HUES6 (cell line): Measurements from ENCODE around the gene ADAP2.
"Not testable (repeated sequence)": the region's sequence is repeated elsewhere in the genome, so short reads cannot be mapped to it uniquely, and the experiment has no call there.

ENCODE experiments used
- H3K27ac ChIP-seq: 2 replicates; pipeline ENCODE4 v1.7.0; 2013; ENCODE audit warnings: low read depth, mild to moderate bottlenecking, low read length, inconsistent platforms
- H3K27me3 ChIP-seq: 2 replicates; pipeline ENCODE4 v1.6.1; 2013; ENCODE audit warnings: low read length; ENCODE audit not compliant: control insufficient read depth, insufficient read depth
- H3K36me3 ChIP-seq: 2 replicates; pipeline ENCODE4 v1.6.1; 2013; ENCODE audit warnings: low read length; ENCODE audit not compliant: control insufficient read depth, insufficient read depth
- H3K4me1 ChIP-seq: 2 replicates; pipeline ENCODE4 v1.6.1; 2013; ENCODE audit warnings: low read length; ENCODE audit not compliant: control insufficient read depth, insufficient read depth
- H3K4me3 ChIP-seq: 2 replicates; pipeline ENCODE4 v1.5.1; 2013; ENCODE audit warnings: low read depth, low read length
- H3K9ac ChIP-seq: one replicate; pipeline ENCODE4 v1.6.1; 2013; ENCODE audit warnings: mild to moderate bottlenecking, low read length
- H3K9me3 ChIP-seq: 2 replicates; pipeline ENCODE4 v1.6.1; 2013; ENCODE audit warnings: low read depth, low read length; ENCODE audit not compliant: control insufficient read depth, insufficient read depth

The ADAP2 gene

DNA sequence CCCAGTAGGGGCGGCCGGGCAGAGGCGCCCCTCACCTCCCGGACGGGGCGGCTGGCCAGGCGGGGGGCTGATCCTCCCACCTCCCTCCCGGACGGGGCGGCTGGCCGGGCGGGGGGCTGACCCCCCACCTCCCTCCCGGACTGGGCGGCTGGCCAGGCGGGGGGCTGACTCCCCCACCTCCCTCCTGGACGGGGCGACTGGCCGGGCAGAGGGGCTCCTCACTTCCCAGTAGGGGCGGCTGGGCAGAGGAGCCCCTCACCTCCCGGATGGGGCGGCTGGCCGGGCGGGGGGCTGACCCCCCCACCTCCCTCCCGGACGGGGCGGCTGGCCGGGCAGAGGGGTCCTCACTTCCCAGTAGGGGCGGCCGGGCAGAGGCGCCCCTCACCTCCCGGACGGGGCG, 58.2 kb downstream of the ADAP2 start:
- H3K4me3 ChIP-seq, H3K27ac ChIP-seq, H3K4me1 ChIP-seq, H3K9me3 ChIP-seq, H3K9ac ChIP-seq, H3K36me3 ChIP-seq, H3K27me3 ChIP-seq: not testable (repeated sequence)

DNA sequence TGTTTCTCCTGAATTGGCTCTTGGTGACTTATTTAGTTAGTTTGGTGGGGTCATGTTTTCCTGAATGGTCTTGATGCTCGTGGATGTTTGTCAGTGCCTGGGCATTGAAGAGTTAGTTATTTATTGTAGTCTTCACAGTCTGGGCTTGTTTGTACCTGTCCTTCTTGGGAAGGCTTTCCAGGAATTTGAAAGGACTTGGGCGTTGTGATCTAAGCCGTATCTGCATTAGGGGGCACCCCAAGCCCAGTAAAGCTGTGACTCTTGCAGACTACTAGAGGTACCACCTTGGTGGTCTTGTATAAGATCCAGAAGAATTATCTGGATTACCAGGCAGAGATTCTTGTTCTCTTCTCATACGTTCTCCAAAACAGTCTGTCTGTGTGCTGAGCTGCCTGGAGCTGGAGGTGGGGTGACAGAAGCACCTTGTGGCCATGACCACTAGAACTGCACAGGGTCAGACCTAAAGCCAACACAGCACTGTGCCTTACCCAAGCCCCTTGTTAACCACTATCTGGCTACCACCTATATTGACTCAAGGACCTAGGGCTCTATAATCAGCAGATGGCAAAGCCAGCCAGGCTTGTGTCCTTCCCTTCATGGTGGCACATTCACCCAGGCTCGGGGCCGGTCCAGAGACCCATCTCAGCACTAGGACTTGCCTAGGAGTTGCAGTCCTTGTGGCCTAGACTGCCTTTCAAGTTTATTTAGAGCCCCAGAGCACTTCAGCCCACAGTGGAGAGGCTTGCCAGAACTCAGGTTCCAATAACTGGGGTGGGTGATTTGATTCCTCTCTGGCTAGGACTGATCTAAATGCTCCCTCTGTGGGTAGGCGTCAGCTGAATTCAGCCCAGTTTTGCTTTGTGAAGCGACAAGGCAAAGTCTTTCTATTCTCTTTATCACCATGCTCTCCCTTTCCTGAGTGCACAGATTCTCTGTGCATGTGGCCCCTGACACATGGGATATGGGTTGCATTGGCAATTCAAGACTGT, 60.1 kb downstream of the ADAP2 start:
- no peaks in the 10 kb centered on the region for H3K4me1 ChIP-seq
- no peak overlapping the region for H3K4me3 ChIP-seq
- no peaks in the 10 kb centered on the region for H3K27me3 ChIP-seq
- H3K27ac ChIP-seq, result no peak overlapping the region
- H3K9me3 ChIP-seq, result peaks cover 6% of the 10 kb centered on the region; the same call in 1 of the 2 replicates
- no peak overlapping the region for H3K9ac ChIP-seq
- peaks cover 2% of the 10 kb centered on the region; the same call in 1 of the 2 replicates for H3K36me3 ChIP-seq

DNA sequence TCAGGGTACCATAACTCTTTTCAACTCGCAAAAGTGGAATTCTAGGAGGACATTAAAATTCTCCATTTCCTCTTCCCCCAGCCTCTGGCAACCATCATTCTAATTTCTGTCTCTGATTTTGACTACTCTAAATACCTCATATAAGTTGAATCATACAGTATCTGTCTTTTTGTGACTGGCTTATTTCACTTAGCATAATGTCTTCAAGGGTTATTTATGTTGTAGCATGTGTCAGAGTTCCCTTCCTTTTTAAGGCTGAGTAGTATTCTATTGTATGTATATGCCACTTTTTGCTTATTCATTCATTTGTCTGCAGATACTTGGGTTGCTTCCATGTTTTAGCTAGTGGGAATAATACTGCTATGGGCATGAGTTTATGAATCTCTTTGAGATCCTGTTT, 61.1 kb downstream of the ADAP2 start:
- Histone ChIP-seq H3K27ac (no peak overlapping the region), H3K9ac (no peak overlapping the region), H3K4me1 (no peaks in the 10 kb centered on the region), H3K36me3 (peaks cover 2% of the 10 kb centered on the region; the same call in 1 of the 2 replicates), H3K4me3 (no peak overlapping the region), H3K27me3 (no peaks in the 10 kb centered on the region), H3K9me3 (peaks cover 6% of the 10 kb centered on the region; the same call in 1 of the 2 replicates)

DNA sequence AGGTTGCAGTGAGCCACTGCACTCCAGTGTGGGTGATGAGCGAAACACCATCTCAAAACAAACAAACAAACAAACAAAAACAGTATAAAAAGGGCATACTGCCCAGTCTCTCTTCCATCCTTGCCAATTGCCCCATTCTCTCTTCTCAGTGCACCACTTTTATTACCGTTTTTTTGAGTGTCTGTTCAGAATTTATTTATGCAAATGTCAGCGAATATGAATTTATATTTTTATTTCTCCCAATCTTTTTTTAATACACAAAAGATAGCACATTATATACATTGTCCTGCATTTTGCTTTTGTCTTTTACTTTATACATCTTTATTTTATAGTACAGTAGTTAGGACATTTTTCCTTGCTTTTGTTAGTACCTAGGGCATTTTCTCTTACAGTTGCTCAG, 68.7 kb downstream of the ADAP2 start:
- no peaks in the 10 kb centered on the region for H3K9me3 ChIP-seq
- H3K4me1 ChIP-seq, result no peaks in the 10 kb centered on the region
- no peak overlapping the region for H3K4me3 ChIP-seq
- H3K36me3 ChIP-seq, result peaks cover 2% of the 10 kb centered on the region; the same call in 1 of the 2 replicates
- no peaks in the 10 kb centered on the region for H3K27me3 ChIP-seq
- H3K9ac ChIP-seq, result no peak overlapping the region
- H3K27ac ChIP-seq, result no peak overlapping the region

DNA sequence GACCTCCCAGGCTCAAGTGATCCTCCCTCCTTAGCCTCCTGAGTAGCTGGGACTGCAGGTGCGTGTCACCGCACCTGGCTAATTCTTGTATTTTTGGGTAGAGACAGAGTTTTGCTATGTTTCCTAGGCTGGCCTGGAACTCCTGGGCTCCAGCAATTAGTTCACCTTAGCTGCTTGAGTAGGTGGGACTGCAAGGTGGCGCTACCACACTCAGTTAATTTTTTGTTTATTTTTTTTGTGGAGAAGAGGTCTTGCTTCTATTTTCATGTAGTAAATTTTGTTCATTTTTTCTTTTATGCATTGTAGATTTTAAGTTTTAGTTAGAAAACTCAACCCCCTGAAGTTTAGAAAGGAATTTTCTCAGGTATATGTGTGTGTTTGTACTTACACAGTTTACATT, 70.8 kb downstream of the ADAP2 start:
- Histone ChIP-seq H3K4me1 (no peaks in the 10 kb centered on the region), H3K36me3 (no peaks in the 10 kb centered on the region), H3K27ac (no peak overlapping the region), H3K4me3 (no peak overlapping the region), H3K9me3 (no peaks in the 10 kb centered on the region), H3K27me3 (no peaks in the 10 kb centered on the region), H3K9ac (no peak overlapping the region)

DNA sequence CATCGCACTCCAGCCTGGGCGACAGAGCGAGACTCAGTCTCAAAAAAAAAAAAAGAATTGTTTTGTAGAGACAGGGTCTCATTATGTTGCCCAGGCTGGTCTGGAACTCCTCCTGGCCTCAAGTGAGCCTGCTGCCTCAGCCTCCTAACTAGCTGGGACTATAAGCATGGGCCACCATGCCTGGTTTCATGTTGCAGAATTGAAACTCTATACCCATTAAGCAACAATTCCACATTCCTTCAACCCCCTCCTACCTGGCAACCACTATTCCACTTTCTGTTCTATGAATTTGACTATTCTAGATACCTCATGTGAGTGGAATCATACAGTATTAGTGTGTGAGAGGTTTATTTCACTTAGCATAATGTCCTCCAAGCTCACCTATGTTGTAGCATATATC, 73.6 kb downstream of the ADAP2 start:
- H3K9ac ChIP-seq, result no peak overlapping the region
- no peak overlapping the region for H3K4me3 ChIP-seq
- peaks cover 13% of the 10 kb centered on the region for H3K36me3 ChIP-seq
- no peaks in the 10 kb centered on the region for H3K27me3 ChIP-seq
- no peaks in the 10 kb centered on the region for H3K4me1 ChIP-seq
- H3K9me3 ChIP-seq, result no peaks in the 10 kb centered on the region
- H3K27ac ChIP-seq, result no peak overlapping the region

DNA sequence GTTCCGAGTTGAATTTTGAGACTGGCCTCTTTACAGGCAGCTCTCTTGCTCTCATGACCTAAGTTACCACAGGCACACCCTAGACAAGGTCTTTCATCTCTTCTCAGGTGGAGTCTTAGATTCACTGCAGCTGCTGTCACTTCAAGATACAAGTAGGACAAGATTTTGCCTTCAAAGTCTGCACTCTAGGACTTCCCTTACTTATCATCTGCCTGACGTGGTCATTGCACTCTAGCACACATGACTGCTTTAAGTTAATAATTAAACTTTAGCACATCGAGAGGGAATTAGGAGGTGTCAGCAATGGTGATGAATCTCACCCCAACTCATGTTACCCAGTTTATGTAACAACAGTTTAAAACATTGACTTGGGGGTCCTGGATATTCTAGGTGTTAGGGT, 74.7 kb downstream of the ADAP2 start:
- Histone ChIP-seq H3K27me3 (no peaks in the 10 kb centered on the region), H3K9me3 (no peaks in the 10 kb centered on the region), H3K36me3 (peaks cover 13% of the 10 kb centered on the region), H3K9ac (no peak overlapping the region), H3K4me1 (no peaks in the 10 kb centered on the region), H3K4me3 (no peak overlapping the region), H3K27ac (no peak overlapping the region)

DNA sequence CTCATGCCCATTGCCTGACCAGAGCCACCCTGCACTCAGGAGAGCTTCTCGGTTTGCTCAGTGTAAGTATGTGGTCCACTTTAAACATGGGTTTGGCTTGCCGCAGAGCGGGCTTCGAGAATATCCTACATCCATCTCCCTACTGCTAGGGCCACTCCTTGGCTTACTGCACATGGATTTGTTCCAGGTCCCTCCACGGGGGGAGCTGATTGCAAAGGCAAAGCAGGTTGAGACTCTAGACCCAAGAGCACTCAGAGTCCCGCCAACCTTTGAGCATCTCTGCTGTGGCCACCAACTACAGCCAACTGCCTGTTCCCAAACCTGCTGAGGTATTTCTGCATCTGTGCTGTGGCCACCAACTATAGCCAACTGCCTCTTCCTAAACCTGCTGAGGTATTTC, 75.5 kb downstream of the ADAP2 start:
- H3K4me1 ChIP-seq, result no peaks in the 10 kb centered on the region
- H3K27me3 ChIP-seq, result no peaks in the 10 kb centered on the region
- no peak overlapping the region for H3K4me3 ChIP-seq
- H3K9me3 ChIP-seq, result no peaks in the 10 kb centered on the region
- H3K27ac ChIP-seq, result no peak overlapping the region
- H3K36me3 ChIP-seq, result peaks cover 13% of the 10 kb centered on the region
- no peak overlapping the region for H3K9ac ChIP-seq

DNA sequence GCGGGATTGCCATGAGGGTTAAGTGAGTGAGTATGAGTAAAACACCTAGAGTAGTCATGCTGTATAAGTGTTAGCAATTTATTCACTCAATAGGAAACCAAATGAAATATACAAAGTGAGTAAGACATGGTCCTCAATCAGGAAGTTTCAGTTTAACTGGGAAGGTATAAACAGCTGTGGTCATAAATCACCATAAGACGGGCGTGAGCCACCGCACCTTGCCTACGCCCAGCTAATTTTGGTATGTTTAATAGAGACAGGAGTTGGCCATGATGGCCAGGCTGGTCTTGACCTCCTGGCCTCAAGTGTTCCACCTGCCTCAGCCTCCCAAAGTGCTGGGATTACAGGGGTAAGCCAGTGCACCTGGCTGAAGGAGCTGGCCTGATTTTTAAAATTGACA, 76.1 kb downstream of the ADAP2 start:
- H3K9me3 ChIP-seq, result no peaks in the 10 kb centered on the region
- peaks cover 13% of the 10 kb centered on the region for H3K36me3 ChIP-seq

DNA sequence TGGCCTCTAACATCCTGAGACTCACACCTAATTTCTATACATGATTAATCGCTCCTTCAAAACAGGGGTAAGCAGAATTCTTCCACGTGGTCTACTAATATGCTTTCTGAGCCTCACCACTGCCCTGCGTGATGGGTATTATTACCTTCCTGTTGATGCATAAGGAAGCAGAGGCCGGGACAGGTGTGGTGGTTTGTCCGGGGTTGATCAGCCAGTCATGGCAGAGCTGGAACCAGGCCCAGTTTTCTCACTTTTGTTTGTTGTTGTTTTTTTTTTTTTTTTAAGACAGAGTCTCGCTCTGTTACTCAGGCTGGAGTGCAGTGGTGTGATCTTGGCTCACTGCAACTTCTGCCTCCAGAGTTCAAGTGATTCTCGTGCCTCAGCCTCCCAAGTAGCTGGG, 80.3 kb downstream of the ADAP2 start:
- peaks cover 13% of the 10 kb centered on the region for H3K36me3 ChIP-seq
- H3K9me3 ChIP-seq, result no peaks in the 10 kb centered on the region
- H3K4me1 ChIP-seq, result no peaks in the 10 kb centered on the region
- H3K9ac ChIP-seq, result no peak overlapping the region
- no peaks in the 10 kb centered on the region for H3K27me3 ChIP-seq
- no peak overlapping the region for H3K27ac ChIP-seq
- no peak overlapping the region for H3K4me3 ChIP-seq

More for the DNA sequence above, 76.1 kb downstream of the ADAP2 start:
- H3K9ac ChIP-seq, result no peak overlapping the region
- H3K27me3 ChIP-seq, result no peaks in the 10 kb centered on the region
- no peak overlapping the region for H3K4me3 ChIP-seq
- no peak overlapping the region for H3K27ac ChIP-seq
- no peaks in the 10 kb centered on the region for H3K4me1 ChIP-seq

DNA sequence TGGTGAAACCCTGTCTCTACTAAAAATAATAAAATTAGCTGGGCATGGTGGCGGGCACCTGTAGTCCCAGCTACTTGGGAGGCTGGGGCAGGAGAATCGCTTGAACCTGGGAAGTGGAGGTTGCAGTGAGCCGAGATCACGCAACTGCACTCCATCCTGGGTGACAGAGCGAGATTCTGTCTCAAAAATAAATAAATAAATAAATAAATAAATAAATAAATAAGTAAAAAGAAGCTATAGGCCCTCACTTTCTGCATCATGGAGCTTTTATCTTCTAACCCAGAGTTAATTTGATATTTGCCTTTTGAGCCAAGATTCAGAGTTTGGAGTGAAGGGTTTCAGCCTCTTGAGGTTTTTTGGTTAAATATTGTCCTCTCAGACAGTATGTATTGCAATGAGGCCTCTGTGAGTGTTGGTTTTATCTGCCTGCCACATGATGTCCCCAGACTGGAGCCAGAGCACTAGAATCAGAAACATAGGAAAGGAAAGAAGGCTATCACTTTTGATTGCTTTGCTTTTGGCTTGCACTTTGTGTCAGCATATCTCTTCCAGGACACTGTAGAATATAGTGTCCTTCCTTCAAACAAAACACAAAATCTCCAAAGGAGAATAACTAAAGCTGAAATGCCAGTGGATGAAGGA, 81.6 kb downstream of the ADAP2 start:
- H3K27ac ChIP-seq, result no peak overlapping the region
- H3K9ac ChIP-seq, result no peak overlapping the region
- H3K27me3 ChIP-seq, result peaks cover 11% of the 10 kb centered on the region
- no peaks in the 10 kb centered on the region for H3K4me1 ChIP-seq
- H3K36me3 ChIP-seq, result peaks cover 12% of the 10 kb centered on the region
- H3K9me3 ChIP-seq, result no peaks in the 10 kb centered on the region
- no peak overlapping the region for H3K4me3 ChIP-seq
